A549 (cell line): ENCODE results near the gene HTRA3. TPM values are rescaled to one million over a fixed set of nuclear protein-coding genes. Genes with fewer than 3 reads are reported as not detected.

Experiments
- ATAC-seq, 2 experiments: fragments of 200-7000 bp in 1 of 2; fragments of >200 bp in 1 of 2; cut with Nextera tagmentation in 1 of 2; cut with Tn5 transposase in 1 of 2; 3 replicates each; pipeline versions ENCODE4 v1.8.0 to v1.9.1; 2018 to 2020; ENCODE audit warnings: mild to moderate bottlenecking in 1 of 2, moderate library complexity in 1 of 2
- CTCF ChIA-PET: fragments of 300-600 bp; sonication (Branson Sonifier 250); formaldehyde crosslinking; extraction: SDS; loops from one replicate; lab custom pipeline; 2021; ENCODE audit warnings: antibody characterized with exemption, inconsistent platforms; lab: Yijun Ruan, JAX
- POLR2A ChIA-PET: fragments of 350-600 bp; formaldehyde crosslinking; extraction: SDS; loops from one replicate; lab custom pipeline; 2021; ENCODE audit warnings: antibody characterized with exemption, inconsistent platforms; lab: Yijun Ruan, JAX
- DNase-seq, 2 experiments: peaks; one replicate each; pipeline versions ENCODE4 v3.0.0 to v3.0.0-alpha.2; 2011 to 2016; ENCODE audit warnings: low read depth in 1 of 2, low spot score in 1 of 2
- FAIRE-seq: peaks from 2 replicates; lab custom pipeline; 2011; peaks lifted over from hg19 to GRCh38; lab: Jason Lieb, UNC
- H3K27ac ChIP-seq, 2 experiments: fragments of >200 bp; sonication (Bioruptor Twin); formaldehyde crosslinking; 3 replicates each; pipeline ENCODE4 v1.5.1; 2016 to 2017
- H3K4me1 ChIP-seq: fragments of >200 bp; sonication (Bioruptor Twin); formaldehyde crosslinking; 3 replicates; pipeline ENCODE4 v1.6.1; 2016
- H3K4me2 ChIP-seq: fragments of >200 bp; sonication (Bioruptor Twin); formaldehyde crosslinking; 3 replicates; pipeline ENCODE4 v1.6.1; 2016
- H3K4me3 ChIP-seq: fragments of >200 bp; sonication (Bioruptor Twin); formaldehyde crosslinking; 3 replicates; pipeline ENCODE4 v1.5.1; 2016
- H3K9me3 ChIP-seq: fragments of >200 bp; sonication (Bioruptor Twin); formaldehyde crosslinking; 3 replicates; pipeline ENCODE4 v1.6.1; 2016
- BHLHE40 ChIP-seq: IDR thresholded peaks from 2 replicates; pipeline ENCODE4 v1.6.1; 2012; ENCODE audit warnings: low read depth, low read length, inconsistent platforms
- CEBPB ChIP-seq, 2 experiments: fragments of >200 bp in 1 of 2; sonication (Bioruptor Twin) in 1 of 2; formaldehyde crosslinking in 1 of 2; IDR thresholded peaks; 2 replicates each; pipeline ENCODE4 v1.6.1; 2012 to 2016
- CHD4 ChIP-seq: fragments of 200-600 bp; sonication (generic); IDR thresholded peaks from 2 replicates; pipeline ENCODE4 v1.6.1; 2016; ENCODE audit warnings: antibody characterized with exemption, mild to moderate bottlenecking, borderline replicate concordance
- E2F6 ChIP-seq: IDR thresholded peaks from 2 replicates; pipeline ENCODE4 v1.6.1; 2012; ENCODE audit warnings: low read depth, borderline replicate concordance
- EHF ChIP-seq: fragments of 250-450 bp; sonication (Bioruptor Pico); IDR thresholded peaks from 2 replicates; pipeline ENCODE4 v1.5.0; 2020; ENCODE audit warnings: mild to moderate bottlenecking
- EP300 ChIP-seq, 2 experiments: fragments of >200 bp; sonication (Bioruptor Twin); formaldehyde crosslinking; IDR thresholded peaks; 2 replicates in 1 of 2; 3 replicates in 1 of 2; pipeline ENCODE4 v1.6.1; 2016 to 2017
- ESRRA ChIP-seq: fragments of 150-350 bp; IDR thresholded peaks from 2 replicates; pipeline ENCODE4 v1.6.1; 2014; ENCODE audit warnings: mild to moderate bottlenecking, low read length, borderline replicate concordance
- FOSL2 ChIP-seq, 2 experiments: fragments of 450-650 bp in 1 of 2; fragments of >200 bp in 1 of 2; sonication (Bioruptor Twin) in 1 of 2; formaldehyde crosslinking; IDR thresholded peaks; 2 replicates each; pipeline versions ENCODE4 v1.5.0 to v1.6.1; 2016 to 2020; ENCODE audit warnings: mild to moderate bottlenecking in 1 of 2, moderate library complexity in 1 of 2
- FOXS1 ChIP-seq: fragments of 250-450 bp; sonication (Bioruptor Pico); IDR thresholded peaks from 2 replicates; pipeline ENCODE4 v1.5.0; 2020; ENCODE audit warnings: mild to moderate bottlenecking, moderate library complexity
- GATA3 ChIP-seq: IDR thresholded peaks from 2 replicates; pipeline ENCODE4 v1.6.1; 2012; ENCODE audit warnings: borderline replicate concordance
- HDAC2 ChIP-seq: fragments of 200-600 bp; sonication (generic); IDR thresholded peaks from 2 replicates; pipeline ENCODE4 v1.6.1; 2016
- HOXB13 ChIP-seq: fragments of 250-450 bp; sonication (Bioruptor Pico); IDR thresholded peaks from 2 replicates; pipeline ENCODE4 v1.5.0; 2020; ENCODE audit warnings: low read depth, mild to moderate bottlenecking, moderate library complexity
- HOXB5 ChIP-seq: fragments of 250-450 bp; sonication (Bioruptor Pico); IDR thresholded peaks from 2 replicates; pipeline ENCODE4 v1.5.0; 2020; ENCODE audit warnings: mild to moderate bottlenecking, moderate library complexity
- JUNB ChIP-seq: fragments of >200 bp; sonication (Bioruptor Twin); formaldehyde crosslinking; IDR thresholded peaks from 2 replicates; pipeline ENCODE4 v1.6.1; 2016
- KDM5A ChIP-seq: fragments of 200-600 bp; sonication (generic); IDR thresholded peaks from 2 replicates; pipeline ENCODE4 v1.6.1; 2016; ENCODE audit warnings: antibody characterized with exemption, mild to moderate bottlenecking
- MAZ ChIP-seq: fragments of 150-350 bp; IDR thresholded peaks from 2 replicates; pipeline ENCODE4 v1.6.1; 2014; ENCODE audit warnings: antibody characterized with exemption, low read depth, low read length, borderline replicate concordance
- NFE2L2 ChIP-seq: fragments of 150-350 bp; conservative IDR thresholded peaks from 2 replicates; pipeline ENCODE4 v1.6.1; 2014; ENCODE audit warnings: low read length
- NPAS2 ChIP-seq: fragments of 250-450 bp; sonication (Bioruptor Pico); IDR thresholded peaks from 2 replicates; pipeline ENCODE4 v1.8.0; 2022; ENCODE audit warnings: mild to moderate bottlenecking, moderate library complexity, borderline replicate concordance
- PHF8 ChIP-seq: fragments of 200-600 bp; sonication (generic); IDR thresholded peaks from 2 replicates; pipeline ENCODE4 v1.6.1; 2016; ENCODE audit warnings: low read depth, mild to moderate bottlenecking, antibody characterized with exemption, moderate library complexity, borderline replicate concordance
- RARB ChIP-seq: fragments of 250-450 bp; sonication (Bioruptor Pico); IDR thresholded peaks from 2 replicates; pipeline ENCODE4 v1.8.0; 2021; ENCODE audit warnings: mild to moderate bottlenecking, moderate library complexity
- RCOR1 ChIP-seq: fragments of 150-350 bp; IDR thresholded peaks from 2 replicates; pipeline ENCODE4 v1.6.1; 2014; ENCODE audit warnings: antibody characterized with exemption, low read length, low read depth
- RFX5 ChIP-seq: fragments of 450-650 bp; IDR thresholded peaks from 2 replicates; pipeline ENCODE4 v1.7.1; 2014; ENCODE audit warnings: antibody characterized with exemption, mild to moderate bottlenecking, moderate library complexity
- SMC3 ChIP-seq: fragments of >200 bp; sonication (Bioruptor Twin); formaldehyde crosslinking; IDR thresholded peaks from 3 replicates; pipeline ENCODE4 v1.6.1; 2018; ENCODE audit warnings: inconsistent platforms
- TFCP2L1 ChIP-seq: fragments of 250-450 bp; sonication (Bioruptor Pico); IDR thresholded peaks from 2 replicates; pipeline ENCODE4 v1.5.0; 2021; ENCODE audit warnings: mild to moderate bottlenecking
- USF2 ChIP-seq: fragments of 450-650 bp; IDR thresholded peaks from 2 replicates; pipeline ENCODE4 v1.6.1; 2014; ENCODE audit warnings: antibody characterized with exemption
- ZC3H11A ChIP-seq: fragments of 450-650 bp; IDR thresholded peaks from 2 replicates; pipeline ENCODE4 v1.6.1; 2014; ENCODE audit warnings: antibody characterized with exemption, mild to moderate bottlenecking
- ZNF302 ChIP-seq: fragments of 250-450 bp; sonication (Bioruptor Pico); IDR thresholded peaks from 2 replicates; pipeline ENCODE4 v1.9.0; 2021; ENCODE audit warnings: inconsistent platforms, mild to moderate bottlenecking, moderate library complexity
- ZSCAN20 ChIP-seq: fragments of 250-450 bp; sonication (Bioruptor Pico); IDR thresholded peaks from 2 replicates; pipeline ENCODE4 v1.8.0; 2022; ENCODE audit warnings: mild to moderate bottlenecking, moderate library complexity
- WGBS: methylation state at CpG from one replicate; pipeline ENCODE4 v1.1.6; 2017; ENCODE audit errors: missing lambda C conversion rate; 5-methylcytosine and 5-hydroxymethylcytosine counted together
- polyA plus RNA-seq, 4 experiments: library from polyadenylated mRNA; depleted of rRNA in 3 of 4; stranded (reverse); fragments of >200 nt; fragmentation: RNase III in 1 of 4; extraction: RNeasy Plus Mini Kit Qiagen cat#74134 plus additional on column Dnase treatment in 1 of 4; gene quantifications; 2 replicates in 3 of 4; 3 replicates in 1 of 4; pipeline ENCODE4 v1.2.3, GENCODE V29; 2011 to 2017
- TF ChIP-seq, protein P1 (sequence below): fragments of >200 bp; sonication (Bioruptor Twin); formaldehyde crosslinking; IDR thresholded peaks from 2 replicates; pipeline ENCODE4 v1.6.1; 2016
- TF ChIP-seq, protein P2 (sequence below): fragments of 250-450 bp; sonication (Bioruptor Pico); IDR thresholded peaks from 2 replicates; pipeline ENCODE4 v1.5.0; 2021; ENCODE audit warnings: mild to moderate bottlenecking, moderate library complexity, borderline replicate concordance

Gene HTRA3
- polyA plus RNA-seq, 2 of the 4 experiments (the other 2 are of a cell fraction) = 4.6 to 7.4 TPM

DNA sequence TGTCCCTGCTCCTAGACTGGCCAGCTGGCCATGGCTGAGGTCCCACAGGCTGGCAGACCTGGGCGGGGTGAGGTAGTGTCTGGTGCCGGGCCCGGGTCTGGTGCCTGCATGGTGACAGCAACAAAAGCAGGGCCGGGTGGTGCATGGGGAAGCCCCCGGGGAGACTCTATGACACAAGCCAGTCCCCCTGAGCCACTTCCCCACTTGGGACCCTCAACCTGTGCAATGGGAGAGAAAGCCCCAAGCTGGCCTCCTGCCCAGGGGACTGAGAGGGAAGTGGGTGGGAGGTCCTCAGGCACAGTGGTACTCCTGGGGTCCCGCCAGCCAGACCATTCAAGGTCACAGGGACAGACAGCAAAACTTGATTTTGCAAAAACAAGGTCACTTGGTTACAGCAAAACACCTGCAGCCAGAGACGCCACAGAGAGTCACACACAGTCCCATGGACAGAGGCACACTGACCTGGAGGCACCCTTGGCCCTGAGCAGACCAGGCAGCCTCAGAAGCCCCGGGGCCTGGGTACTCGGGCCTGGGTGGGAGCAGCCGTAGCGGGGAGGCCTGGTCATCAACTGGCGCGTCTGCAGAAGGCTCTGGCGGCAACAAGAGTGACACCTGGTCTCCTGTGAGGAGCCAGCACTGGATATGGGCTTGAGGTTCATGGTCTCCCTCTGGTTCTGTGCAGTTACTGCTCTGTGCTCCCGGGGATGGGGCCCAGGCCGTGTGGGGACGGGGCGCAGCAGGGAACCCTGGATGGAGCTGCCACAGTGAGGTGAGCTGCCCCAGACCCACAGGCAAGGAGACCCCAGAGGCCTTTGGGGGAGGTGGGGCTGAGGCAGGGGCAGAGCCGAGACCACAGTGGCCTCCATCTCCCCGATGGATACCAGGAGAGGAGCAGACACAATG, 60.6 kb downstream of the HTRA3 start:
- Histone ChIP-seq H3K9me3 (no peaks in the 10 kb centered on the region; the same call in 2 of the 3 replicates), H3K4me1 (no peaks in the 10 kb centered on the region), H3K27ac (no peak overlapping the region)
- 72% methylated on average over 7 of the region's 20 CpGs for WGBS
- FAIRE-seq (no peak), ATAC-seq (no peak)
- CTCF ChIA-PET = interaction anchor here (0.9 to 1.6 kb wide), 2 partner anchors 12 to 14 kb away, joined by 4 to 6 read pairs; no protein-coding TSS in a partner anchor
- TF ChIP-seq USF2 (no peak), MAZ (no peak), BHLHE40 (no peak), RCOR1 (no peak), PHF8 (no peak), GATA3 (no peak), CEBPB (IDR thresholded peaks at IDR 0.05) (no peak), ZNF302 (CRISPR knock-in tag) (no peak), ZC3H11A (no peak), CHD4 (no peak), HOXB13 (CRISPR knock-in tag) (no peak), E2F6 (no peak), SMC3 (no peak), ZSCAN20 (CRISPR knock-in tag) (no peak), NPAS2 (no peak), RARB (CRISPR knock-in tag) (no peak), HOXB5 (no peak), TFCP2L1 (no peak), RFX5 (no peak)
- TF ChIP-seq, protein P1, sequence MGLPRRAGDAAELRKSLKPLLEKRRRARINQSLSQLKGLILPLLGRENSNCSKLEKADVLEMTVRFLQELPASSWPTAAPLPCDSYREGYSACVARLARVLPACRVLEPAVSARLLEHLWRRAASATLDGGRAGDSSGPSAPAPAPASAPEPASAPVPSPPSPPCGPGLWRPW = no peak
- TF ChIP-seq, all 56 proteins: peak for 0
- H3K4me2 ChIP-seq = no peak overlapping the region
- no peak overlapping the region for H3K4me3 ChIP-seq
- POLR2A ChIA-PET = no interaction called here
- DNase-seq = no peak

GRCh38 chr4:8330821-8331574, 61.4 kb downstream of the HTRA3 start:
- no peak for ATAC-seq
- Histone ChIP-seq H3K4me2 (no peak overlapping the region), H3K4me3 (no peak overlapping the region), H3K27ac (no peak overlapping the region), H3K4me1 (no peaks in the 10 kb centered on the region), H3K9me3 (no peaks in the 10 kb centered on the region; the same call in 2 of the 3 replicates)
- WGBS = 90% methylated on average over 3 of the region's 15 CpGs
- FAIRE-seq = no peak
- TF ChIP-seq FOXS1 (CRISPR knock-in tag) (no peak), CHD4 (no peak)
- no peak for DNase-seq
- POLR2A ChIA-PET = no interaction called here
- CTCF ChIA-PET = interaction anchor here (0.8 to 0.9 kb wide), 2 partner anchors 11 to 44 kb away, joined by 3 to 4 read pairs; no protein-coding TSS in a partner anchor

DNA sequence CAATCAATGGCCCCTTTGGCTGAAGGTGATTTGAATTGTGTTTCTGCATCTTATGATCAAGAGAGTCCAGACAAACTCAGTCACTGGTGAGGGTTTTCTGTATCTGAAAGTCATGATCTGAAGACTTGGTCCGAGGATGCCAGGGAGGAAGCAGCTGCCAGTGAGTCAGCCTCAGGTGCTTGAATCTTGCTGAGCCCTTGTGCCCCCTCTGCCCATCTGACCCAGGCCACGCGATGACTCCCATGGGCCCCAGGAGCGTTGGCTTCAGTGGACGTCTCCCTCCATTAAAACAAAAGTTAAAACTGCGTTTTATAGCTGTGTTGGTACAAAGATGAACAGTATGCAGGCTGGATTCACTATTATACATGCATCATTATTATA, 62.0 kb downstream of the HTRA3 start:
- Histone ChIP-seq H3K4me1 (no peaks in the 10 kb centered on the region), H3K27ac (no peak overlapping the region), H3K4me3 (no peak overlapping the region), H3K4me2 (no peak overlapping the region), H3K9me3 (no peaks in the 10 kb centered on the region; the same call in 2 of the 3 replicates)
- ATAC-seq = no peak
- WGBS = 40% methylated on average over 5 of the region's 6 CpGs
- DNase-seq = no peak
- ChIA-PET CTCF (interaction anchor here (0.8 kb wide), 1 partner anchor 44 kb away, joined by 3 read pairs; no protein-coding TSS in a partner anchor), POLR2A (no interaction called here)
- TF ChIP-seq EP300 (IDR thresholded peaks at IDR 0.05) (no peak), KDM5A (no peak), HDAC2 (no peak), RARB (CRISPR knock-in tag) (no peak), JUNB (no peak), RCOR1 (no peak), NFE2L2 (no peak), EHF (CRISPR knock-in tag) (no peak), FOSL2 (IDR thresholded peaks at IDR 0.05) (no peak), FOSL2 (CRISPR knock-in tag; IDR thresholded peaks at IDR 0.05) (no peak), ESRRA (no peak), GATA3 (no peak)
- TF ChIP-seq, protein P2, sequence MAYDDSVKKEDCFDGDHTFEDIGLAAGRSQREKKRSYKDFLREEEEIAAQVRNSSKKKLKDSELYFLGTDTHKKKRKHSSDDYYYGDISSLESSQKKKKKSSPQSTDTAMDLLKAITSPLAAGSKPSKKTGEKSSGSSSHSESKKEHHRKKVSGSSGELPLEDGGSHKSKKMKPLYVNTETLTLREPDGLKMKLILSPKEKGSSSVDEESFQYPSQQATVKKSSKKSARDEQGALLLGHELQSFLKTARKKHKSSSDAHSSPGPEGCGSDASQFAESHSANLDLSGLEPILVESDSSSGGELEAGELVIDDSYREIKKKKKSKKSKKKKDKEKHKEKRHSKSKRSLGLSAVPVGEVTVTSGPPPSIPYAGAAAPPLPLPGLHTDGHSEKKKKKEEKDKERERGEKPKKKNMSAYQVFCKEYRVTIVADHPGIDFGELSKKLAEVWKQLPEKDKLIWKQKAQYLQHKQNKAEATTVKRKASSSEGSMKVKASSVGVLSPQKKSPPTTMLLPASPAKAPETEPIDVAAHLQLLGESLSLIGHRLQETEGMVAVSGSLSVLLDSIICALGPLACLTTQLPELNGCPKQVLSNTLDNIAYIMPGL (CRISPR knock-in tag) = no peak
- no peak for FAIRE-seq
